T-helper 2 cell treated with Interferon-gamma antibody and Interleukin-4, amounts not matched to agents 5 μg/mL and 100 μg/mL, for 36 hours (primary cell): ENCODE results near the gene METTL16.

Experiments
- DNase-seq: peaks from one replicate; pipeline ENCODE4 v3.0.0; 2021; ENCODE audit warnings: low spot score
- H3K27ac Mint-ChIP-seq: one replicate; pipeline ENCODE4 v1.8.0; 2021; ENCODE audit warnings: mild to moderate bottlenecking, mixed read lengths
- H3K27me3 Mint-ChIP-seq: one replicate; pipeline ENCODE4 v1.8.0; 2021; ENCODE audit warnings: low read depth, mixed read lengths
- H3K36me3 Mint-ChIP-seq: one replicate; pipeline ENCODE4 v1.8.0; 2021; ENCODE audit warnings: low read depth, mixed read lengths
- H3K4me1 Mint-ChIP-seq: one replicate; pipeline ENCODE4 v1.8.0; 2021; ENCODE audit warnings: low read depth, mixed read lengths
- H3K4me3 Mint-ChIP-seq: one replicate; pipeline ENCODE4 v1.8.0; 2022; ENCODE audit warnings: mild to moderate bottlenecking, moderate library complexity, mixed read lengths
- H3K9me3 Mint-ChIP-seq: one replicate; pipeline ENCODE4 v1.8.0; 2021; ENCODE audit warnings: mixed read lengths

Gene METTL16

DNA sequence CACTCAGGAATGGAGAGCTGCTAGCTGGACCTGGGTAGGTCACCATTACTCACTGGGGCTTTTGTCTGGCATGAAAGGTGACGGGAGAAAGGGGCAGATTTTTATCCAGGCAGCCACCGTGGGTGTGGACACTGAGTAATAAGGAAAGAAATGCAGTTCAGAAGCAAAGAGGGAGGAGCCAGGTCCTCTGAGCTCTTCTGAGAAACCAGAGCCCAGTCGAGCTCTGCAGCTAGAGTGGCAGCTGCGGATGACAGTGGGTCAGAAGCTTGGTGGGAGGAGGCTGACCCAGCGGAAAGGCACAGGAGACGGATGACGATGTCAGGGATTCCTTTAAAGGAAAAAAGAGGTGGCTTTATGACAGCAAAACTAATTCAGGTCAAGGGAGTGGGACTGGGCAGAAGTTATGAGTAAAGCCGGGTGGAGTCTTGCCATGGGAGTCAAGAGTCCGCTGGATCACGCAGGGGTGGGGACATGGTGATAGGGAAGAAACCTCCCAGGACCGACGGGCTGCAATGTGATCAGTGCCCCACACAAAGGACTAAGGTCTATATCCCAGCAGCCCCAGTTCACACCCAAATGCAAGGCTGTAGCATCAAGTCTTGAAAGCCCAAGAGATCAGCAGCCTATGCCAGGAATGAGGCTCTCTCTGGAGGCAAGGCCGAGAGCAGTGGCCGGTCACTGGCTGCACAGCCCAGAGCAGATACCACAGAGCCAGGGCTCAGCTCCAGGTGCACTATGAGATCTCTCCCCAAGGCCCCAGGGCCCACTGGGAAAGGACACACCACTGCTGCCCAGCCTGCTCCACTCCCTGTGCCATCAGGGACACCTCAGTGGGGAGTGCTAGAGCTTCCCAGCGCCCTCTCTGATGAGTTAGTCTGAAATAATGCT, 104.5 kb downstream of the METTL16 start:
- Mint-ChIP-seq H3K27ac (peak overlapping the region; percentile 80), H3K36me3 (peaks cover 8% of the 10 kb centered on the region), H3K4me1 (peaks cover 28% of the 10 kb centered on the region), H3K27me3 (no peaks in the 10 kb centered on the region), H3K4me3 (no peak overlapping the region), H3K9me3 (no peaks in the 10 kb centered on the region)
- DNase-seq = peak; percentile 73

DNA sequence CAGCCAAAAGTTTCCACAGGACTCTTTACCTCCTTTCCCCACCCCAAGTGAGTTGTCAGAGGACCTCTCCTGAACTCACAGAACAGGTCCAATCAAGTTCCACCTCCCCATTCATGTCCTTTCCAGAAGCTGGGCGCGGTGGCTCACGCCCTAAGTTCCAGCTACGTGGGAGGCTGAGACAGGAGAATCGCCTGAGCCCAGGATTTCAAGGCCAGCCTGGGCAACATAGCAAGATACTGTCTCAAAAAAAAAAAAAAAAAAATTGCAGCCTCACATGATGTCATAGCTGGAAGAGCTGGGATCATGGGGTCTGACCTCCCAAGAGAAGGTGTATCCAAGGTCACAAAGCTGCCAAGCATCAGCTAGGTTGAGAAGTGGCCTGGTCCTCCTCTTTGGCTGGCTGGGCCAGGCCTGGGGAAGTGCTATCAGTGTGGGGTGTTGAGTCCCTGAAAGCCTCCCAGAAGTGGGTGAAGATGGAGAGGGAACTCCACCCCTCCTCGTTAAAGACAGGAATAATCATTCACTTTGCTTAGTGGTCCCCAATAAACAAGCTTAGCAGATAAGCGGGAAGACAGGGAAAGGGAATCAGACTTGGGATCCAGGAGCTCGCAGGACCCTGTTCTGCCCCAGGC, 105.3 kb downstream of the METTL16 start:
- Mint-ChIP-seq H3K4me3 (no peak overlapping the region), H3K27ac (peak overlapping the region; percentile 80), H3K27me3 (no peaks in the 10 kb centered on the region), H3K4me1 (peaks cover 33% of the 10 kb centered on the region), H3K36me3 (peaks cover 8% of the 10 kb centered on the region), H3K9me3 (no peaks in the 10 kb centered on the region)
- no peak for DNase-seq

DNA sequence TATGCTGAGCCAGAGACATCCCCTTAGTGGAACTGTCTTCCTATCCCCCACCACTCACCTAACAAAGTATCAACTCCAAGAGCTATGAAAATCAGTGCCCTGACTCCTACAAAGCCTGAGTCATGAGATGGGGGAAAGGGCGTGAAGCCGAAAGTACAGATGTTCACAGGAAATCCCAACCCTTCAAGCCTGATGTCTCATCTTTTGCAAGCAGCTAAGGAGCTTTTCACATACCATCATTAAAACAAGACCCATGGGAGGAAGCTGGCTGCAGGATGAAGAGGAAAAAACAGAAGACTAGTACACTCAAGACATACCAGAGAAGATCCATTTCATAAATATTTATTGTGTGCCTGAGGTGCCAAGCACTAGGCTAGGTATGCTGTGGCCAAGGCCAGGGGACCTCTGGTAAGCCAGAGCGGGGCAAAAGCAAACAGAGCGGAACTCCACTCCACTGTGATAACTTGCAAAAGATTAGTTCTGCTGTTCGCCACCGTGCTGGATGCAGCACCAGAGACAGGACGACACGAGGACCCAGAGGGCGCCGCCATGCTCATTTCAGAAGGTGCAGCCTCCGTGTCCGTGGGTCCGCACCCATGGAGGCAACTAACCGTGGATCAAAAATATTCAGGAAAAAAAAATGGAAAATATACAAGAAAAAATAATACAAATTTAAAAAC, 106.3 kb downstream of the METTL16 start:
- no peak for DNase-seq

DNA sequence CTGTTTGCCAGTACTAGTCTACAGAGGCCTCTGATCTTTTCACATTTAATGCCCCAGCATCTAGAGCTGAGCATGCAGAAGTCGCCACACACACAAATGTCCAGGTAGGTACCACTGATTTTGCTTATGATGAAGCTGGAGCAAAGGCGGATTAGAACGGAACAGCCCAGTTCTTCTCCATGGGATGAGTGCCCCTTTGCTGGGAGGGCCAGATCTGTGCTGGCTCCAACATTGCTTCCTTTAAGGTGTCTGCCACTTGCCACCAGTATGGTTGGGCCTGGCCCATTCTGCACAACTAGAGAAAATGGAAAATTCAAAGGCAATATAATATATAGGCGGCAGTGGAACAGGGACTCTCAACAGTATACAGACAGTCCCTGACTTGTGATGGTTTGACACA, 108.6 kb downstream of the METTL16 start:
- no peaks in the 10 kb centered on the region for H3K9me3 Mint-ChIP-seq
- H3K36me3 Mint-ChIP-seq = peaks cover 8% of the 10 kb centered on the region
- no peak overlapping the region for H3K27ac Mint-ChIP-seq
- H3K4me1 Mint-ChIP-seq = peaks cover 45% of the 10 kb centered on the region
- no peak for DNase-seq
- H3K4me3 Mint-ChIP-seq = peak overlapping the region; percentile 82
- H3K27me3 Mint-ChIP-seq = no peaks in the 10 kb centered on the region

More for the DNA sequence above, 106.3 kb downstream of the METTL16 start:
- Mint-ChIP-seq H3K4me1 (peaks cover 35% of the 10 kb centered on the region), H3K36me3 (peaks cover 8% of the 10 kb centered on the region), H3K27ac (peak overlapping the region; percentile 42), H3K9me3 (no peaks in the 10 kb centered on the region), H3K27me3 (no peaks in the 10 kb centered on the region), H3K4me3 (no peak overlapping the region)

DNA sequence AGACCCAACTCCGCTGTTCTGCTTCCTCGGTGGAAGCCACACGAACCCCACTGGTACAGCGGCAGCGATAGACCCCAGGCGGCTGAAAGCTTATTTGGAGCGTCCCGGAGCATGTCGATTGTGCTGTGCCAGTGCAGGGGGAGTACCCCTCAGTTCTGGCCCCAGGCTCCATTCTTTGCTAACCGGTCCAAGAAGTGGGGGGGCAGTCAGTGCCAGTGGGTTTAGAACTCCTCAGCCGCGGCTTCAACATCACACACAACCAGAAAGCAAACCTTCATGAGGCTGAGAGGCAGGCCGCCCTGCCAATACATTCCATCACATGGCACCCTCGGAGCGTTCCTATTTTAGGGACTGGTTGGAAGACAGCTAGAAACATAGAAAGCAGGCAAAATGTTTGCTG, 109.1 kb downstream of the METTL16 start:
- no peak for DNase-seq
- H3K36me3 Mint-ChIP-seq = peaks cover 8% of the 10 kb centered on the region
- H3K4me1 Mint-ChIP-seq = peaks cover 47% of the 10 kb centered on the region
- no peaks in the 10 kb centered on the region for H3K27me3 Mint-ChIP-seq
- H3K9me3 Mint-ChIP-seq = no peaks in the 10 kb centered on the region
- peak overlapping the region; percentile 82 for H3K4me3 Mint-ChIP-seq
- peak overlapping the region; percentile 79 for H3K27ac Mint-ChIP-seq

DNA sequence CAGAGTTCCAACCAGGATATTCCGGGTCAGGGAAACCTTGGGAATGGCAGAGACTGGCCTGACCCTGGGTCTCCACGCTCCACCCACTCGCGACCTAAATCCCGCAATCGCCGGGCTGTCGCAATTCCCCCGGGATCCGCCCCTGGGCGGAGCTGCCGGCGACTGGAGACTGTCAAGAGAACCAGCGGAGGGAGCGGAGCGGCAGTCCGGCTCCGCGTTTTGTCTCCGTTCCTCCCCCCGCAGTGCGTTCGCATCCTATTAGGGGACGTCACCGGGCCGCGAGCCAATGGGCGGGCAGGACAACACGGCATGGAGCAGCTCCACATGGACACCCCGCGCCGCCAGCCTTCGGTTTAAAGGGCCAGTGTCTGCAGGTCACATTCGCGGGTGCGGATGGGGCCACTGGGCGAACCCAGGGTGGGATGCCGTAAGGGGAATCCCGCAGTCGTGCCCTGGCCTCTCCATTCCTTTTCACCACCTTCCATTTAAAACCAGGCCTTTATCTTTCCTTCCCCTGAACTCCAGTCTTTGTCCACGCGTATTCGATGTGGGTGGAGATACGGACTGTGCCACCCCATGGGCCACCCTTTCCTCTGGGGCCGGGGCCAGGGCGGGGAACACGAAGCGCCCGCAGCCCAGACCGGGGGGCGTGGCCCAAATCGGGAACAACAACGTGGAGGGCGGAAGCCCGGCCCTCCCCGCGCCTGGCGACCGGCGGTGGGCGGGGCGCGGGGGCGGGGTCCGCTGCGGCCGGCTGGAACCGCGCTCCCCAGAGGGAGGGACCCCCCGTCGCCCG, 110.1 kb downstream of the METTL16 start:
- peaks cover 47% of the 10 kb centered on the region for H3K4me1 Mint-ChIP-seq
- no peaks in the 10 kb centered on the region for H3K9me3 Mint-ChIP-seq
- H3K4me3 Mint-ChIP-seq = peak overlapping the region; percentile 94
- H3K27ac Mint-ChIP-seq = peak overlapping the region; percentile 100
- H3K27me3 Mint-ChIP-seq = no peaks in the 10 kb centered on the region
- peaks cover 6% of the 10 kb centered on the region for H3K36me3 Mint-ChIP-seq
- DNase-seq = peak; percentile 99

DNA sequence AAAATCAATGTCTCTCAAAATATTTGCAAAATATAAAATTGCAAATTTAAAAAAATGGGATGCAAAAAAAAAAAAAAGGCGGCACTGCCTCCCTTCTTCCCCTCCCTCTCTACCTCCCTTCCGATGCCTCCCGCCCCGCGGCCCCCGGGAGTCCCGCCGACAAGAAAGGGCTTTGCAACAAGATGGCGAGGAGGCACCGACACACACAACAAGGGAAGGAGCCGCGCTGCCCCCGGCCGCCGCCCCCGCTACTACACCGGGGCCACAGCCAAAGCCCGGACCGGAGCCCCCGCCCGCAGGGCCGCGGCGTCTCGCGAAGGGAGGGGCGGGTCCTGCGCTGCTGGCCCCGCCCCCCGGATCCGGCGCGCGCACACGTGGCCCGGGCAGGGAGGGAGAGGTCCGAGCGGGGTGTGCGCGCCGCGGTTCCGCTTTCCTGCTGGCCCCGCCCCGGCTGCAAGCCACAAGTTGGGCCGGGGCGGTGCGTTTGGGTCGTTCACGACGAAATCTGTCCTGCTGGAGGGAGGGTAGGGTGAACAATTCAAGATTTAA, 110.7 kb downstream of the METTL16 start, which contains the start of gene MNT:
Gene MNT, minus strand, starts transcription at position 184 of the 549 bp plus-strand sequence. CDS start 348 bp downstream, outside the sequence.
- no peaks in the 10 kb centered on the region for H3K27me3 Mint-ChIP-seq
- H3K36me3 Mint-ChIP-seq = peaks cover 6% of the 10 kb centered on the region
- peak within 1 kb of the TSS; percentile 94 for H3K4me3 Mint-ChIP-seq
- DNase-seq = peak; percentile 95
- peaks cover 47% of the 10 kb centered on the region for H3K4me1 Mint-ChIP-seq
- H3K9me3 Mint-ChIP-seq = no peaks in the 10 kb centered on the region
- peak within 1 kb of the TSS; percentile 100 for H3K27ac Mint-ChIP-seq

DNA sequence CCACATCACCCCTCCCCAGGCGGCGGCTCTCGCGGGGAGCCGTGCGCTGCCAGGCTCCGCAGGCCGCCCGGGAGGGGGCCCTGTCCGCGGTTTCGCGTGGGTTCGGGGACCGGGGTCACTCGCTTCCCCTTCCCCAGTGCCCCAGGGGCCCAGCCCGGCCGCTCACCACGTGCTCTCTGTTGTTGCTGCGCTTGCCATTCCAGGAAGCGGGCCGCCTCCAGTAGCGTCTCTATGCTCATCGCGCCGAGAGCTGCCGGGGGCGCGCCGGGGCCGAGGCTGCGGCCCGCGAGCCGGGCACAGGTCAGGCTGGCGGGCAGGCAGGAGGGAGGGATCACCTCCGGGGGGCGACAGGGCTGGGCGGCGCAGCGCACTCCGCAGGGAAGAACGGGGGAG, 111.2 kb downstream of the METTL16 start:
- peak overlapping the region; percentile 100 for H3K27ac Mint-ChIP-seq
- peaks cover 48% of the 10 kb centered on the region for H3K4me1 Mint-ChIP-seq
- no peaks in the 10 kb centered on the region for H3K9me3 Mint-ChIP-seq
- no peaks in the 10 kb centered on the region for H3K27me3 Mint-ChIP-seq
- H3K36me3 Mint-ChIP-seq = peaks cover 6% of the 10 kb centered on the region
- peak; percentile 59 for DNase-seq
- H3K4me3 Mint-ChIP-seq = peak overlapping the region; percentile 92

DNA sequence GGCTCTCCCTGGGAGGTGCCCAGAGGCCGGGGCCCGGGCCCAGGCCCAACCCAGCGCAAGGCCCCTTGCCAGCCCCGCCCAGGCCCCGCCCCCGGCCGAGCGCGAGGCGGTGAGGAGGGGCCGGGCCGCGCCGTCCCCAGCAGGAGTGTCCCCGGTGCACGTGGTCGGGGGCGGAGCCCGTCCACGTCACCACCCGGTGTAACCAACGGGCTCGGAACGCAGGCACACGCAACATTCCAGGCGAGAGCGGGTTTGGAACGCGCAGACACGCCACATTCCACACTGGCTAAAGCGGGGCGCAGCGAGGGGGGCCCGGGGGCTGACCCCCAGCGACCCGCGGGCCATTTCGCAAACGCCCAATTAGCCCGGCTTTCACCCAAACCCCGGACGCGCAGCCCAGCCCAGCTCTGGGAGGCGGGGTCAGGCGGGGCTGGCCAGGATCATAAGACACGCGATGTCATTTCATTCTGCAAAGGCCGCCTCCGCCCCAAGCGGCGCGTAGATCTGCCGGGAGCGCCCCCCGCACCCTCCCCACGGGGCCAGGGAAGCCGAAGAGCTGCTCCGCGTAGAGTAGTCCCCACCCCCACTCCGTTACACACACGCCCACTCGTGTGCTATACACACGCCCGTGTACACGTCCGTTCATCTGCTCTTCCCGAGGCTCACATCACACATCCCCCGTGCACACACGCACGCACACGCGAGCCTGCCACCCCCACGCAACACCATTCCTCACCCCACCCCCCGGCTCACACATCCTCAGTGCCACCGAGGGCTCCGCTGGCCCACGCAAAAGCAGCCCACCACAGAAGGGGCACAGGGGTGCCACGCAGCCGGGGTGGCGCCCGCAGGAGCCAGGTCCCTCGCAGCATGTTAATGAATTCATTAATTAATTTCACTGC, 111.9 kb downstream of the METTL16 start:
- Mint-ChIP-seq H3K36me3 (no peaks in the 10 kb centered on the region), H3K4me1 (peaks cover 44% of the 10 kb centered on the region), H3K27ac (peak overlapping the region; percentile 100), H3K27me3 (no peaks in the 10 kb centered on the region), H3K9me3 (no peaks in the 10 kb centered on the region), H3K4me3 (peak overlapping the region; percentile 92)
- peak; percentile 93 for DNase-seq

DNA sequence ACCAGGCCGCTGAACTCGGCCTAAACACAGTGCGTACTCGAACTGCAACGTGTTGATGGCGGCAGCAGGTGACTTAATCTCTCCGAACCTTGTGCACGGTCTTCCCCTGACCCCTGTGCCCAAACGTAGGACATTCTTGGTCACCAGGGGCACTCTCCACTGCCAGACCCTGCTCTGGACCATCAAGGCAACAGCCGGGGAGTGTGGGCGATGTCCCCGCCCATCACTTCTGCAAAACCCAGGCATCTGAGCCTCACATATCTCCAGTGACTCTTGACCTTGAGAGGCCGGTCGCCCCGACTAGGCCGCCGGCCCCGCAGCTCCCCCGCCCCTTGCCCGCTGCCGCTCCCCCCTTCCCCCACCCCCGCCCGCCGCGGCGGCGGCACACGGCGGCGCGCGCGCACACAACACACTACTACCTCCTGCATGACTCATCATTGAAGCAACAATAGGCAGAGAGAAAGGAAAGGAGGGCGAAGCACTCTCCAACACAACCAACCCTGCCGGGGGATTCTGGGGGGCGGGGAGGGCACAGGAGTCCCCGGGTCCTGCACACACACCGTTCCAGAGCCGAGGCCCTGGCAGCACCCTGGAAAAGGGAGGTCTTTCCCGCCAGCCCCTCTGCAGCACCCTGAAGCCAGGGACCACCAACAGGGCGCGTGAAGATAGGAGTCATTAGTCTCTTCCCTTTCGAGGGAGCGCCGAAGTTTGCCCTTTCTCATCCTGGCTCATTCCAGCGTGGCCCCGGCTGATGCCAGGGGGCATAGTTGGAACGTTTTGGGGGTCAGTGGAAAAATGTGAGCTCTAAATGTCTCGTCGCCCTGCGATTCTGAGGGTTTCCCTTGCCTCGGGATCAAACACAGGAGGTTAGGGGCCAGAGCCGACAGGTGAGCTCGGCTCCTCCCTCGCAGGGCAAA, 112.8 kb downstream of the METTL16 start:
- DNase-seq = peak; percentile 49
- peak overlapping the region; percentile 100 for H3K27ac Mint-ChIP-seq
- H3K4me3 Mint-ChIP-seq = peak overlapping the region; percentile 92
- H3K4me1 Mint-ChIP-seq = peaks cover 45% of the 10 kb centered on the region
- H3K36me3 Mint-ChIP-seq = no peaks in the 10 kb centered on the region
- H3K9me3 Mint-ChIP-seq = no peaks in the 10 kb centered on the region
- H3K27me3 Mint-ChIP-seq = no peaks in the 10 kb centered on the region

DNA sequence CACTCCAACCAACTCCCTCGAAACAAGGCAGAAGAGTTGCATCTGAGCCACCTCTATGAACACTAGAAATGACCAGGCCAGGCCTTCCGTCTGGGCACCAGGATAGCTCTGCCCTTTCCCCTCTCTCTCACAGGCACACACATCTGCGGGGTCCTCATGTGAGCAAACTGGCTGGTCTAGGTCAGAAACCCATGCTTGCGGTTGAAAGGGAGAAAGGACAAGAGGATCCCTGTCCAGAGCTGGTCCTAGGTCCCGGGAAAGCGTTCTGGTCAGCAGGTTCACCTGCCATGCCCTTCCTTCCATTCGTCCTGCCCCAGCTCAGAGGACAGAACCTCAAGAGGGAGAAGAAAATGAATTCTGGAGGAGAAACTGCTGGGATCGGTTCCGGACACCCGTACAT, 113.5 kb downstream of the METTL16 start:
- Mint-ChIP-seq H3K36me3 (no peaks in the 10 kb centered on the region), H3K4me1 (peaks cover 45% of the 10 kb centered on the region), H3K4me3 (peak overlapping the region; percentile 65), H3K27me3 (no peaks in the 10 kb centered on the region), H3K27ac (peak overlapping the region; percentile 83), H3K9me3 (no peaks in the 10 kb centered on the region)
- DNase-seq = no peak
